Effector memory CD8-positive, alpha-beta T cell (primary cell): Measurements from ENCODE around the gene GRID1.

Source experiments
- ATAC-seq: fragments of 150-1000 bp; cut with Tn5 transposase; replicated peaks from 2 replicates; pipeline ENCODE4 v1.10.0; 2021; ENCODE audit warnings: mild to moderate bottlenecking, moderate library complexity
- DNase-seq, 3 experiments: peaks; one replicate each; pipeline ENCODE4 v3.0.0; 2021
- H3K27ac Mint-ChIP-seq, 2 donors: one replicate each; pipeline ENCODE4 v1.8.0; 2022; ENCODE audit warnings: mild to moderate bottlenecking in 2 of 2, mixed read lengths in 2 of 2, moderate library complexity in 2 of 2
- H3K27me3 Mint-ChIP-seq, 2 donors: one replicate each; pipeline ENCODE4 v1.8.0; 2022; ENCODE audit warnings: mixed read lengths in 2 of 2
- H3K36me3 Mint-ChIP-seq: one replicate; pipeline ENCODE4 v1.8.0; 2022; ENCODE audit warnings: mild to moderate bottlenecking, moderate library complexity, mixed read lengths; ENCODE audit not compliant: insufficient read depth
- H3K4me1 Mint-ChIP-seq, 2 donors: one replicate each; pipeline ENCODE4 v1.8.0; 2022; ENCODE audit warnings: low read depth in 2 of 2, mixed read lengths in 2 of 2
- H3K4me3 Mint-ChIP-seq, 2 donors: one replicate each; pipeline ENCODE4 v1.8.0; 2022; ENCODE audit warnings: mild to moderate bottlenecking in 2 of 2, mixed read lengths in 2 of 2, moderate library complexity in 2 of 2
- H3K9me3 Mint-ChIP-seq, 2 donors: one replicate each; pipeline ENCODE4 v1.8.0; 2022; ENCODE audit warnings: mixed read lengths in 2 of 2

GRID1 gene

DNA sequence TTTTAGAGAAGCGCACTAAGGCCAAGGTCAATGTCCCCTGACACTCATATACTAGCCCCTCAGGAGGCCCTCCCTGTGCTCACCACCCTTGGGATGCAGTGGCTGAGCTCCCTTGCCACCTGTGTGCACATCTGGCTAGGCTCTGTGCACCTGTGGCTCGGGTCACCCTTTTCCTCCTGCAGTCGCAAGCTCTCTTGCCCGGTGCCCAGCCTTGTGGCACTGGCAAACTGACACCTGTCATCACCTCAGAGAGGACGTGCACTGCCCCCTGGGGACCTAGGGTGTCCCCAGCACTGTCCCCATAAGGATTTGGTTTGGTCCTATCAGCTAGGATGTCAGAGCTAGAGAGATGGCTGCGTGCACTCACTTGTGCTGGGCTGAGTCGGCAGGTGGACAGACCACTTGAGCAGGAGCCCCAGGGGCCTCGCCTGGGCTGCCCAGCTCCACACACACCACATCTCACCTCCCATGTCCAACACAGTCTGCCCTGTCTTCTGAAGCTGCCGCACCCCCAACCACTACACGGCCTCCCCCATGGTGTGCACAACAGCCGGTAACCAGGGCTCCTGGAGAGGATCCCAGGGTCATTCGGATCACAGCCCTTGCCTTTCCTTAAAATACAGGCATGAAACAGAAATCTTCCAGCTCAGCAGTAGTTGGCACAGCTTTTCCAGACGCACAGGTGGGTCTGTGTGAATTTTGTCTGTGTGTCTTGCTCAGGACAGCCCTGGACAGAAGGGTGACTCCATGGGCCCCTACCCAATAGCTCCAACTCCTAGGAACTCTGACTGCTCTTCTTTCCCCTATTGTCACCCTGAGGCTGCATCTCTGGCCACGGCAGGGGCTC is 111.0 kb downstream of the GRID1 start:
- peaks cover 17 to 45% of the 10 kb centered on the region in 2 donors for H3K27me3 Mint-ChIP-seq
- DNase-seq (no peak), ATAC-seq (no peak)
- H3K4me1 Mint-ChIP-seq: no peaks in the 10 kb centered on the region
- H3K4me3 Mint-ChIP-seq: no peak overlapping the region
- H3K36me3 Mint-ChIP-seq: no peaks in the 10 kb centered on the region
- no peak overlapping the region for H3K27ac Mint-ChIP-seq
- no peaks in the 10 kb centered on the region for H3K9me3 Mint-ChIP-seq

DNA sequence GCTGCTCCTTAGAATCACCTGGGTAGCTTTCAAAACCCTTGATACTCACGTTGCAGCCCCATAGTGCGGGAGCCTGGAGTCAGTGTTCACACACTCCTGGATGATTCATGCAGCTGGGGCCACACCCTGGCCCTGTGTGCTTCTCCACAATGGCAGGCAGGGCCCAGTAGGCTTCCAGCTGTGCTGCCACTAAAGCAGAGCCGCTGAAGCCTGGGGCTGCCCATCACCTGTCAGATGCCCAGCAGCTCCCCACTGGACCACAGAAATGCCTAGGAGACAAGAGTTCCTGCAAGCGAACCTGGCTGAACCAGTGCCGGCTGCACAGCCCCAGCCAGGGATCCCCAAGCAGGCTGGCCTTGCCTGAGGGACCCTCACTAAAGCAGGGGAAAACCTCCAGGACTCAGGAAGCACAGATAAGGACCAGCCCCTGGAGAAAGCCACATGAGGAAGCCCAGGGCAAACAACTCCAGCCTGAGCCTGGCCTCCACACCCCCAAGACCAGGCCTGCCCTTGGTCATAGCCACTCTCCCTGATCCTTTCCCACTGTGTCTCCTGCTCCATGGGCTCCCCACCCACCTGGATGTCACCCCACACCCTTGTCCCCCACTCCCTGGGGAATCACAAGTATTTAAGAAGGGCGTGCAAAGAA is 111.9 kb downstream of the GRID1 start:
- H3K9me3 Mint-ChIP-seq: no peaks in the 10 kb centered on the region
- ATAC-seq (no peak), DNase-seq (no peak)
- H3K4me3 Mint-ChIP-seq: no peak overlapping the region
- no peaks in the 10 kb centered on the region for H3K4me1 Mint-ChIP-seq
- no peaks in the 10 kb centered on the region for H3K36me3 Mint-ChIP-seq
- H3K27me3 Mint-ChIP-seq: peaks cover 17 to 36% of the 10 kb centered on the region in 2 donors
- no peak overlapping the region for H3K27ac Mint-ChIP-seq

DNA sequence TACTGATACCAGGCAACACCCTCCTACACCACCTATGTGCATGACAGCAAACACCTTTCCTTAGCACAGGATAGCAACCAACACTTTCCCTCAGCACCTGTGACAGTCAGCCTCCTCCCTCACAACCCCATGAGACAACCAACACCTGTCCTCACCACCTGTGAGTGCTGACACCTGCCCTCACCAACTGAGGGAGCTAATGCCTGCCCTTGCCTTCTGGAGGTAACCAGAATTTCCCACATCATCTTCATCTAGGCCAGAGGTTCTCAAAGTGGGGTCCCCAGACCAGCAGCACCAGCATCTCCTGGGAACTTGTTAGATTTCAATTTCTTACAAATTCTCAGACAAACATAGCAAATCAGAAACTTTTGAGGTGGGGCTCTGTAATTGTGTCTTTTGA is 112.5 kb downstream of the GRID1 start:
- peaks cover 17 to 35% of the 10 kb centered on the region in 2 donors for H3K27me3 Mint-ChIP-seq
- DNase-seq: no peak
- no peaks in the 10 kb centered on the region for H3K9me3 Mint-ChIP-seq
- no peak for ATAC-seq
- H3K36me3 Mint-ChIP-seq: no peaks in the 10 kb centered on the region
- H3K27ac Mint-ChIP-seq: no peak overlapping the region
- no peak overlapping the region for H3K4me3 Mint-ChIP-seq
- H3K4me1 Mint-ChIP-seq: no peaks in the 10 kb centered on the region

DNA sequence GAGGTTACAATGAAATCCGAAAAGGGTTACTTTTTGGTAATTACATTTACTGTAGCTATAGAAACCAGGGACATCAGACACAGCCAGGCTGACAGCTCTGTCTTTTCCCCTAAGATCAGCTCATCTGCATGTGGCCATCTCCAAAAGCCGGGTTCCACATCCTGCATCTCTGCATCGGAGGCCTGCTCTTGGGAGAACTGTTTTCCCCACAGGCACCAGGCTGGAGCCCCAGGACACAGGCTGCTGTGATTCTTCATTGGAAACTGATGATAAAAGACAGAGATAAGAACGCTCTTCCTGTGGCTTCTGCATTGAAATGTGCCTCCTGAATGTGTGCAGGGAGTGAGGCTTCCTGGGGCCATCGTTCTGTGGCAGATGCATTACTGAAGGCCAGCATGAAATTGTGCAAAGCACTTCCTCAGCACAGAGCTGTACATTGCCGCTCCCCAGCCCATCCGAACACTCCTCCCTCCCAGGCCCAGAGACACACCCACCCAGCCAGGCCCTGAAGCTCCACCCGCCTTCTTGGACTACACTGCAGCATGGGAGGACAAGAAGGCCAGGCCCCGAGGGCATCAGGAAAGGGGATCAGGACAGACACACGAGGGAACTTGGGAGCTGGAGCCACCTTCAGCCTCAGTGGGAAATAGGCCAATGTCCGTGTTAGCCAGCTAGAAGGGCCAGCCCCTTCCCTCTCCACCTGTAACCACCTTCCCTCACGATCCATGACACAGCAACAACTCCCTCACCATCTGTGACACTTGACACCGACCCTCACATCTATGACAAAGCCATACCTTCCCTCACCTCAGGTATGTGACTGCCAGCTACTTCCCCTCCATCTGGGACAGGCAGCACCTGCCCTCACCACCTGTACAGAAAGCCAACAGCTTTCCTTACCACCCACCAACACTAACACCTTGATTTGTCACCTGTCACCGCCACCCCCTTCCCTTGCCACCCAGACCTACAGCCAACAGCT is 113.2 kb downstream of the GRID1 start:
- ATAC-seq (no peak), DNase-seq (no peak)
- Mint-ChIP-seq H3K9me3 (no peaks in the 10 kb centered on the region), H3K27ac (no peak overlapping the region), H3K4me1 (no peaks in the 10 kb centered on the region), H3K36me3 (no peaks in the 10 kb centered on the region), H3K4me3 (no peak overlapping the region), H3K27me3 (peaks cover 17 to 35% of the 10 kb centered on the region in 2 donors)

DNA sequence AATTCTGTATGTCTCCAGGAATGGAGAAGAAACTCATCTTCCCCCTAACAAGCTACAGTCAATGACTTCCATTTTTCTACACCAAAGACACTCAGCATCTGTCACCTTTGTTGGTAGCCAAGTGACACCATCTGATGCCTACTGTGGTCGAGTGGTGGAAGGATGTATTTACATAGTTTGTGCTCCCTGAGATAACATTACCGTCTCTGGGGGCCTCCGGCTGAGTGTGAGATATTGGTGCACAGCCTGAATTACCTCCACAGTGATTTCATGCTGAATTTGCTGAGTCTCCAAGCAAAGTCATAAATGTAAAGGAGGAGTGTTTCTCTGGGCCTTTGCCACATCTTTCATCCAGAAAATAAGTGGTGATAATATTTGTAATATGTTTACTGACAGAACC is 114.0 kb downstream of the GRID1 start:
- Mint-ChIP-seq H3K4me3 (no peak overlapping the region), H3K36me3 (no peaks in the 10 kb centered on the region), H3K27me3 (peaks cover 17 to 36% of the 10 kb centered on the region in 2 donors), H3K4me1 (no peaks in the 10 kb centered on the region), H3K9me3 (no peaks in the 10 kb centered on the region), H3K27ac (no peak overlapping the region)
- ATAC-seq (no peak), DNase-seq (no peak)

DNA sequence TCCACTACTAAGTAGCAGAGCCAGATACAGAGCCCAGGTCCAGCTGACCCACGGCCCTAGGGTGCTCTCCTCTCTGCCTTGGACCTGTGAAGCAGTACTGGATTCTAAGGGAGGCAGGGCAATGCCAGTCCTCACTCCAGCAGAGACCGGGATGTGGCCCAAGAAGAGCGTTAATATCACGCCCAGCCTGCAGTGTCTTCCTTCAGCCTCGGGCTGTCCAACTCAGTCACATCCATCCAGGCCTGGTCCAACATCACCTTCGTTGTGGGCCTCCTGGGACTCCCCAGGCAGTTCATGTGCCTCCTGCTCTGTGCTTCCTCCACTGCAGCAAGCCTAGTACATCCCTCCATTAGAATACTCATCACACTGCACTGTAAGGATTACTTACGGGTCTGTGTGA is 114.5 kb downstream of the GRID1 start:
- Mint-ChIP-seq H3K9me3 (peaks cover 0 to 4% of the 10 kb centered on the region in 2 donors), H3K4me3 (no peak overlapping the region), H3K36me3 (no peaks in the 10 kb centered on the region), H3K27ac (no peak overlapping the region), H3K27me3 (peaks cover 21 to 40% of the 10 kb centered on the region in 2 donors), H3K4me1 (no peaks in the 10 kb centered on the region)
- ATAC-seq (no peak), DNase-seq (no peak)

DNA sequence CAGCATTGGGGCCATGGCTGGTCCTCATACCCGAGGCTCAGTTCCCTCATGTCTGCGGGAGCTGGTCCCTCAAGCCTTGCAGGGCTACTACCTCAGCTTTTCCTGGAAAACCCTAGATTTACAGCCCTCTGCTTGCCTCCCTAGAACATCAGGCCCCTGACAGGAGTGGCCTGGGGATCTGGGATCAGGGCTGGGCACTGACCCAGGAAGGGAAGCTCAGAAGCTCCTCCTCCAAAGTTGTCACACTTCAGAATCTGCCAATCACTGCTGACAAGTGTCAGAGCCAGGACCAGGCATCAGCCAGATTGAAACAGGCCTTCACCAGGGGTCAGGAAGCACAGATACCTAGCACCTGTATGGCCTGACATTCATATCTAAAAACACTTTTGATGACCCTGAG is 115.2 kb downstream of the GRID1 start:
- Mint-ChIP-seq H3K9me3 (peaks cover 0 to 8% of the 10 kb centered on the region in 2 donors), H3K4me3 (no peak overlapping the region)

DNA sequence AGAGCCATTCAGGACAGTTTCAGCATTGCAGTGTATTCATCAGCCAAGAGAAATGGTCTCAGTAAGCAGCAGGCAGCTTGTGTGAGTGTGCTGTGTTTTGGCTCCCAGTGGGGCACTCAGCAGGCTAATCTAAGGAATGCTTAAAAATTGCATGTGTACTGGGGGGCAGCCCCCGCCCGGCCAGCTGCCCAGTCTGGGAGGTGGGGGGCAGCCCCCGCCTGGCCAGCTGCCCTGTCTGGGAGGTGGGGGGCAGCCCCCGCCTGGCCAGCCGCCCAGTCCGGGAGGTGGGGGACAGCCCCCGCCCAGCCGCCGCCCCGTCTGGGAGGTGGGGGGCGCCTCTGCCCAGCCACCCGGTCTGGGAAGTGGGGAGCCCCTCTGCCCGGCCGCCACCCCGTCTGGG is 116.2 kb downstream of the GRID1 start:
- peaks cover 0 to 8% of the 10 kb centered on the region in 2 donors for H3K9me3 Mint-ChIP-seq
- no peak for ATAC-seq
- H3K27me3 Mint-ChIP-seq: peaks cover 17 to 31% of the 10 kb centered on the region in 2 donors
- no peak for DNase-seq
- no peaks in the 10 kb centered on the region for H3K4me1 Mint-ChIP-seq
- no peak overlapping the region for H3K27ac Mint-ChIP-seq
- H3K4me3 Mint-ChIP-seq: no peak overlapping the region
- H3K36me3 Mint-ChIP-seq: no peaks in the 10 kb centered on the region

More for the DNA sequence above, 115.2 kb downstream of the GRID1 start:
- Mint-ChIP-seq H3K4me1 (no peaks in the 10 kb centered on the region), H3K27ac (no peak overlapping the region), H3K36me3 (no peaks in the 10 kb centered on the region), H3K27me3 (peaks cover 24 to 40% of the 10 kb centered on the region in 2 donors)
- no peak for DNase-seq
- ATAC-seq: no peak

DNA sequence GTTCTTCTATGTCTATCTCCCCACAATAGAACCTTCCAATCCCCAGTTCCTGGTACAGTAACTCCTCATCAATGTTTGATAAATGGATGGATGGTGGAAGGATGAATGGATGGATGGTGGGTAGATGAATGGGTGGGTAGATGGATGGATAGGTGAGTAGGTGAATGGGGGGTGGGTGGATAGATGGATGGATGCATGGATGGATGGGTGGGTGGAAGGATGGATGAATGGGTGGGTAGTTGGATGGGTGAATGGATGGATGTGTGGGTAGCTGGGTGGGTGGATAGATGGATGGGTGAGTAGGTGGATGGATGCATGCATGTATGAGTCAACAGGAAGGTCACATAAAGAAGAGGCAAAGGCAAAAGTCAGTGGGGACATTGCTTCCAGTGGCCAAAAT is 116.8 kb downstream of the GRID1 start:
- H3K9me3 Mint-ChIP-seq: peaks cover 0 to 8% of the 10 kb centered on the region in 2 donors
- H3K27me3 Mint-ChIP-seq: peaks cover 17 to 31% of the 10 kb centered on the region in 2 donors
- H3K27ac Mint-ChIP-seq: no peak overlapping the region
- no peak overlapping the region for H3K4me3 Mint-ChIP-seq
- ATAC-seq (no peak), DNase-seq (no peak)
- no peaks in the 10 kb centered on the region for H3K36me3 Mint-ChIP-seq
- H3K4me1 Mint-ChIP-seq: no peaks in the 10 kb centered on the region

DNA sequence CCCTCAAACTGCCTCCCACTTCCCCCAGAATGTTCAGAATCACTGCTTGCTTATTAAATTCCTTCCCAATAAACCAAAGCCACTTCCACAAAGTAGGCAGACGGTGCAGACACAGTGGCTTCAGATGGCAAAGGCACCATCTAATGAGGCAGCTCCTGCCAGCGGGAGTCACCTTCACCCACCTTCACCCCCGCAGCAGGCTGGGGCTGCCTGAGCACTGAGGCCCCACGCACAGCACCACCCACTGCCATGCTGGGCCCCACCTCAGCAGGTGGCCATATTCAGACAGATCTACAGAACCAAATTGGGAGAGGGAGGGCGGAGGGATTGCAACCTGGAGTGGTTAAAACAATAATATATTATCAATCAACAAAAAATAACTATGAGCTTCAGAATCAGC is 118.5 kb downstream of the GRID1 start:
- Mint-ChIP-seq H3K27ac (no peak overlapping the region), H3K4me3 (no peak overlapping the region), H3K9me3 (peaks cover 0 to 8% of the 10 kb centered on the region in 2 donors), H3K36me3 (no peaks in the 10 kb centered on the region), H3K4me1 (no peaks in the 10 kb centered on the region), H3K27me3 (peaks cover 7 to 15% of the 10 kb centered on the region in 2 donors)
- no peak for ATAC-seq
- DNase-seq: no peak

DNA sequence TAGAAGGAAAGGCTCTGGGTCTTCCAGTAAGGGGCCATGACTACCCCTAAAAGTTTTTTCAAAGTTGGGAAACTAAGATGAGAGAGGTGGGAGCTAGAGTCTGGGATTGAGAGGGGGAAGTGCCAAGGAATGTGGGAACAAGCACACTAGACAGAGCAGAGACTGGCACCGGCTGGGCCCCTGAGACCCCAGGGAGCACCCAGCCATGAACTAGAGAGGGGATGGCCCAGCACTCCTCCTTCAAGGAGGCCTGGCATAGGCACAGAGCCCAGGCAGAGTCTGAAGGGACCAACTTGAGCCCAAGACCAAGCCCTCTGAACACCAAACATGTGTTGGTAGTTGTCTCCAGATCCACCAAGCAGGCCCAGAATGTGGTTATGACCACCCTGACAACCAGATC is 119.0 kb downstream of the GRID1 start:
- ATAC-seq: no peak
- Mint-ChIP-seq H3K9me3 (peaks cover 0 to 8% of the 10 kb centered on the region in 2 donors), H3K27ac (no peak overlapping the region), H3K4me1 (no peaks in the 10 kb centered on the region), H3K36me3 (no peaks in the 10 kb centered on the region), H3K27me3 (peaks cover 7 to 14% of the 10 kb centered on the region in 2 donors), H3K4me3 (no peak overlapping the region)
- DNase-seq: no peak

DNA sequence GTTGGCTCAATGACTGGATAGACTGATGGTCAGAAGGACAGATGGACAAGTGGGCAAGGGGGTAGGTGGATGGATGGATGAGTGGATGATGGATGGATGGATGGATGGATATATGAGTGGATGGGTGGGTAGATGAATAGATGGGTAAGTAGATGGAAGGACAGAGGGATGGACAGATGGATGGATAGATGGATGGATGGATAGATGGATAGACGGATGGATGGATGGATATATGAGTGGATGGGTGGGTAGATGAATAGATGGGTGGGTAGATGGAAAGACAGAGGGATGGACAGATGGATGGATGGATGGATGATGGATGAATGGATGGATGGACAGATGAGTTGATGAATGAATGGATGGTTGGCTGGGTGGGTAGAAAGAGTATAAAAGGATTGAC is 119.5 kb downstream of the GRID1 start:
- H3K27ac Mint-ChIP-seq: no peak overlapping the region
- ATAC-seq: no peak

DNA sequence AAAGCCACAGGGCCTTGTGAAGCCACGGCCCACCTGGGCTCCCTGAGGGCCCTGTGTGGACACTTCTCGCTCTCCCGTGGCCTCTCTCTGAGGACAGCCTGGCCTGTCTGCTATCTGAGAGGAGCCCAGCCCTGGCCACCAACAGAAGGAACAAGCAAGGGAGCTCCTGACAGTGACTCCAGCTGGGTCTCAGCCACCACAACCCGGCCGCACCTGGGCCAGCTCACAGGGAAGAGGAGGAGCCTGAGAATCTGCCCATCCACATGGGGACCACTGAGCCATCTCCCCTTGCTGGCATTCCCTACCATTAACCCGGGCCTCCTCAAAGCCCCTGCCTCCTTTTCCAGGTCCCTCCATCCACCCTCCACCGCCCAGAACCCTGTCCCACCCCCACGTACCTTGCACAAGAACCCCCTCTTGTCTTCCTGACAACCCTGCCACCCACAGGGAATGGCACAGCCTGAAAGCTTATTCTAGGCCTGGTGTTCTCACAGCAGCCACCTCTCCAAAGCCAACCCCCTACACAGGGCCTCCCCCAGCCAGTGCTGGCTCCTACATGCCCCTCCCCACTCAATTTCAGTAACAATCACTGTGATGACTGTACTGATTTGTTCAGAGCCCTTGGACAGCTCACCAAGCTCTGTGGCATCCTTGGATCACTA is 120.2 kb downstream of the GRID1 start:
- peaks cover 7 to 14% of the 10 kb centered on the region in 2 donors for H3K27me3 Mint-ChIP-seq
- H3K4me1 Mint-ChIP-seq: no peaks in the 10 kb centered on the region
- H3K36me3 Mint-ChIP-seq: no peaks in the 10 kb centered on the region
- H3K27ac Mint-ChIP-seq: no peak overlapping the region
- DNase-seq (no peak), ATAC-seq (no peak)
- H3K4me3 Mint-ChIP-seq: no peak overlapping the region
- peaks cover 0 to 8% of the 10 kb centered on the region in 2 donors for H3K9me3 Mint-ChIP-seq

More for the DNA sequence above, 119.5 kb downstream of the GRID1 start:
- Mint-ChIP-seq H3K4me3 (no peak overlapping the region), H3K9me3 (peaks cover 0 to 8% of the 10 kb centered on the region in 2 donors), H3K36me3 (no peaks in the 10 kb centered on the region), H3K27me3 (peaks cover 7 to 14% of the 10 kb centered on the region in 2 donors), H3K4me1 (no peaks in the 10 kb centered on the region)
- no peak for DNase-seq
